IMR-90 (cell line): ENCODE data around the gene SYVN1.

ENCODE experiments used
- CHD1 ChIP-seq: IDR thresholded peaks from 2 replicates; pipeline ENCODE4 v1.6.1; 2012; ENCODE audit warnings: low read depth, low read length, improper control_type of control experiment
- CTCF ChIP-seq: conservative IDR thresholded peaks from 2 replicates; pipeline ENCODE4 v1.5.1; 2012; ENCODE audit warnings: mild to moderate bottlenecking, low read depth, low read length, improper control_type of control experiment
- ELK1 ChIP-seq: fragments of 150-350 bp; IDR thresholded peaks from 2 replicates; pipeline ENCODE4 v1.6.1; 2016; ENCODE audit warnings: low read depth, mild to moderate bottlenecking, low read length, moderate library complexity, borderline replicate concordance
- FOS ChIP-seq: fragments of 150-350 bp; IDR thresholded peaks from 2 replicates; pipeline ENCODE4 v1.6.1; 2016; ENCODE audit warnings: low read depth, low read length
- MAFK ChIP-seq: IDR thresholded peaks from 2 replicates; pipeline ENCODE4 v1.6.1; 2012; ENCODE audit warnings: low read depth, low read length, improper control_type of control experiment
- MAZ ChIP-seq: IDR thresholded peaks from 2 replicates; pipeline ENCODE4 v1.6.1; 2012; ENCODE audit warnings: low read depth, mild to moderate bottlenecking, low read length, improper control_type of control experiment, moderate library complexity, borderline replicate concordance
- MXI1 ChIP-seq: IDR thresholded peaks from 2 replicates; pipeline ENCODE4 v1.6.1; 2012; ENCODE audit warnings: low read depth, mild to moderate bottlenecking, low read length, moderate library complexity, borderline replicate concordance
- NFE2L2 ChIP-seq: fragments of 150-350 bp; IDR thresholded peaks from 2 replicates; pipeline ENCODE4 v1.6.1; 2016; ENCODE audit warnings: low read depth, mild to moderate bottlenecking, low read length
- POLR2A ChIP-seq: IDR thresholded peaks from 2 replicates; pipeline ENCODE4 v1.6.1; 2012; ENCODE audit warnings: mild to moderate bottlenecking, low read depth, low read length
- RAD21 ChIP-seq: IDR thresholded peaks from 2 replicates; pipeline ENCODE4 v1.6.1; 2012; ENCODE audit warnings: low read length, improper control_type of control experiment
- RCOR1 ChIP-seq: IDR thresholded peaks from 2 replicates; pipeline ENCODE4 v1.6.1; 2012; ENCODE audit warnings: mild to moderate bottlenecking, low read length, improper control_type of control experiment; ENCODE audit not compliant: insufficient replicate concordance
- RFX5 ChIP-seq: IDR thresholded peaks from 2 replicates; pipeline ENCODE4 v1.8.0; 2012; ENCODE audit warnings: low read depth, mild to moderate bottlenecking, low read length, moderate library complexity
- SMC3 ChIP-seq: fragments of 150-350 bp; IDR thresholded peaks from 2 replicates; pipeline ENCODE4 v1.6.1; 2016; ENCODE audit warnings: low read depth, mild to moderate bottlenecking, antibody characterized with exemption, low read length, moderate library complexity
- USF2 ChIP-seq: fragments of 150-350 bp; IDR thresholded peaks from 2 replicates; pipeline ENCODE4 v1.6.1; 2017; ENCODE audit warnings: mild to moderate bottlenecking, antibody characterized with exemption, low read length, low read depth

GRCh38 chr11:65113839-65114238, 20.5 kb downstream of the SYVN1 start:
- TF ChIP-seq POLR2A (no peak), CTCF (no peak), RAD21 (no peak), USF2 (no peak), SMC3 (no peak), ELK1 (no peak), MAZ (no peak), RCOR1 (no peak), MAFK (no peak), MXI1 (no peak), FOS (no peak), RFX5 (no peak), CHD1 (no peak), NFE2L2 (no peak)
